ENCODE results near the gene NDUFB11.
A peak's percentile ranks its signal among the peaks of the same experiment; 100 is the strongest.

The NDUFB11 gene

GRCh38 chrX:47101206-47101605, 43.3 kb downstream of the NDUFB11 start:
- no peak for TF ChIP-seq SIN3A (IDR thresholded peaks at IDR 0.05; ENCODE audit: borderline replicate concordance, insufficient read depth, low read length)
- no peak for TF ChIP-seq FOXP2 (optimal IDR thresholded peaks at IDR 0.05; ENCODE audit: borderline replicate concordance, extremely low read depth, extremely low read length, insufficient read depth)
- TF ChIP-seq POLR2AphosphoS5 (IDR thresholded peaks at IDR 0.05; ENCODE audit: low read depth, low read length): no peak
- TF ChIP-seq TAF1 (IDR thresholded peaks at IDR 0.05; ENCODE audit: borderline replicate concordance, insufficient read depth, low read length): no peak
- no peak for TF ChIP-seq REST (IDR thresholded peaks at IDR 0.05; ENCODE audit: insufficient read depth in 1 of 2, low read depth in 2 of 2, low read length in 2 of 2)

GRCh38 chrX:47098338-47099094, 46.0 kb downstream of the NDUFB11 start:
- TF ChIP-seq TAF1 (IDR thresholded peaks at IDR 0.05; ENCODE audit: borderline replicate concordance, insufficient read depth, low read length) (no peak), REST (IDR thresholded peaks at IDR 0.05; ENCODE audit: insufficient read depth in 1 of 2, low read depth in 2 of 2, low read length in 2 of 2) (peak; percentile 62 to 87)

GRCh38 chrX:47097018-47097417, 47.5 kb downstream of the NDUFB11 start:
- no peak for TF ChIP-seq TAF1 (IDR thresholded peaks at IDR 0.05; ENCODE audit: borderline replicate concordance, insufficient read depth, low read length)
- no peak for TF ChIP-seq FOXP2 (optimal IDR thresholded peaks at IDR 0.05; ENCODE audit: borderline replicate concordance, extremely low read depth, extremely low read length, insufficient read depth)
- no peak for TF ChIP-seq REST (IDR thresholded peaks at IDR 0.05; ENCODE audit: insufficient read depth in 1 of 2, low read depth in 2 of 2, low read length in 2 of 2)

GRCh38 chrX:47093860-47094259, 50.6 kb downstream of the NDUFB11 start:
- TF ChIP-seq POLR2AphosphoS5 (IDR thresholded peaks at IDR 0.05; ENCODE audit: low read depth, low read length): no peak
- TF ChIP-seq FOXP2 (optimal IDR thresholded peaks at IDR 0.05; ENCODE audit: borderline replicate concordance, extremely low read depth, extremely low read length, insufficient read depth): no peak
- TF ChIP-seq REST (IDR thresholded peaks at IDR 0.05; ENCODE audit: insufficient read depth in 1 of 2, low read depth in 2 of 2, low read length in 2 of 2): no peak
- no peak for TF ChIP-seq SIN3A (IDR thresholded peaks at IDR 0.05; ENCODE audit: borderline replicate concordance, insufficient read depth, low read length)
- no peak for TF ChIP-seq TAF1 (IDR thresholded peaks at IDR 0.05; ENCODE audit: borderline replicate concordance, insufficient read depth, low read length)

- TF ChIP-seq TAF1 (IDR thresholded peaks at IDR 0.05; ENCODE audit: borderline replicate concordance, insufficient read depth, low read length): no peak
- no peak for TF ChIP-seq FOXP2 (optimal IDR thresholded peaks at IDR 0.05; ENCODE audit: borderline replicate concordance, extremely low read depth, extremely low read length, insufficient read depth)
- no peak for TF ChIP-seq SIN3A (IDR thresholded peaks at IDR 0.05; ENCODE audit: borderline replicate concordance, insufficient read depth, low read length)
- TF ChIP-seq REST (IDR thresholded peaks at IDR 0.05; ENCODE audit: insufficient read depth in 1 of 2, low read depth in 2 of 2, low read length in 2 of 2): no peak
- no peak for TF ChIP-seq POLR2AphosphoS5 (IDR thresholded peaks at IDR 0.05; ENCODE audit: low read depth, low read length)
Measured at GRCh38 chrX:47093248-47093647, 51.3 kb downstream of the NDUFB11 start.

Measured in PFSK-1 (cell line).